SH-SY5Y (cell line): ENCODE results near the gene PREX1.

ENCODE experiments used
- GATA2 ChIP-seq: IDR thresholded peaks from 2 replicates; pipeline ENCODE4 v1.6.1; 2011; ENCODE audit warnings: mild to moderate bottlenecking, low read depth, low read length
- GATA3 ChIP-seq: IDR thresholded peaks from 2 replicates; pipeline ENCODE4 v1.6.1; 2011; ENCODE audit warnings: low read depth, mild to moderate bottlenecking, low read length, moderate library complexity

DNA sequence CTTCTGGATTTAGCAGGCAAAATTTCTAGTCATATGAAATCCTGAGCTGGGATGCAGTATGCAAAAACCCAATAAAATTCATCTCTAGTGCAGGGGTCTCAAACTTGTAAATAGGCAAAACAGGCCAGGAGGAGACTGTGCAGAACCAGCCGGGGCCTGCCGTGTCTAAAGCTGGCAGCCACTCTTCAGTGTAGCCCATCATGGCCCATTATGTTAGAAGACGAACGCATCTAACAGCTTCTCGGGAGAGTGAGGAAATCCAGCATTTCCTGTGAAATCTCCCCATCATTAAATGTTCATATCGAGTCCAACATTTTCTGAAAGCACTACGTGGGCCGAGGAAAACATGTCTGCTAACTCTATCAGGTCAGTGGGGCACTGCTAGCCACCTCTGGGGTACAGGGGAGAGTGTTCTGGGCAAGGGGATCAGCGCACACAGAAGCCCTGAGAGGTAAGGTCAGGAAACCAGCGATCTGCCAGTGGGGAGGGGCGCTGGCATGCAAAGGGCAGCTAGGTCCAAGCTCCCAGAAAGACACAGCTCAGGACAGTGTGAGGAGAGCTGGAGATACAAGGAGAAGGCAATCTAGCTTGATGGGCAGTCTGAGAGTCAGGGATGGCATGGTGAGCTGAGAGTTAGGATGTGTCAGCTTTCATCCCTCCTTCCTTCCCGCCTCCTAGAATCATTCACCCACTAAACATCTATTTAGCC, 144.2 kb downstream of the PREX1 start:
- no peak for TF ChIP-seq GATA2
- TF ChIP-seq GATA3: no peak
